HEK293T (cell line): ENCODE data around the gene APOBEC3F.

Experiments
- CTCF ChIA-PET: fragments of 350-600 bp; formaldehyde crosslinking; extraction: SDS; loops from one replicate; lab custom pipeline; 2021; ENCODE audit warnings: antibody characterized with exemption, inconsistent platforms; lab: Yijun Ruan, JAX
- POLR2A ChIA-PET: fragments of 350-600 bp; formaldehyde crosslinking; extraction: SDS; loops from one replicate; lab custom pipeline; 2020; ENCODE audit warnings: antibody characterized with exemption, inconsistent platforms; lab: Yijun Ruan, JAX
- DNase-seq: peaks from one replicate; pipeline ENCODE4 v3.0.0; 2012; ENCODE audit warnings: mixed read lengths; ENCODE audit errors: extremely low spot score
- ARNT ChIP-seq: fragments of 450-650 bp; IDR thresholded peaks from 2 replicates; pipeline ENCODE4 v1.6.1; 2017; ENCODE audit warnings: mild to moderate bottlenecking
- BHLHE40 ChIP-seq: fragments of 450-650 bp; IDR thresholded peaks from 2 replicates; pipeline ENCODE4 v1.6.1; 2016; ENCODE audit warnings: mild to moderate bottlenecking, moderate library complexity, borderline replicate concordance
- CTBP1 ChIP-seq: fragments of 450-650 bp; IDR thresholded peaks from 2 replicates; pipeline ENCODE4 v1.6.1; 2016; ENCODE audit warnings: borderline replicate concordance
- ELF4 ChIP-seq: fragments of 450-650 bp; IDR thresholded peaks from 2 replicates; pipeline ENCODE4 v1.6.1; 2017; ENCODE audit warnings: antibody characterized with exemption
- FOXA1 ChIP-seq: fragments of 450-650 bp; IDR thresholded peaks from 2 replicates; pipeline ENCODE4 v1.6.1; 2016; ENCODE audit warnings: mild to moderate bottlenecking
- FOXK2 ChIP-seq: fragments of 450-650 bp; IDR thresholded peaks from 2 replicates; pipeline ENCODE4 v1.6.1; 2016; ENCODE audit warnings: mild to moderate bottlenecking
- FOXM1 ChIP-seq: fragments of 450-650 bp; IDR thresholded peaks from 2 replicates; pipeline ENCODE4 v1.6.1; 2017; ENCODE audit warnings: mild to moderate bottlenecking, borderline replicate concordance
- HDGF ChIP-seq: fragments of 450-650 bp; IDR thresholded peaks from 2 replicates; pipeline ENCODE4 v1.6.1; 2017; ENCODE audit warnings: antibody characterized with exemption, borderline replicate concordance
- L3MBTL2 ChIP-seq: fragments of 450-650 bp; conservative IDR thresholded peaks from 2 replicates; pipeline ENCODE4 v1.6.1; 2016; ENCODE audit warnings: mild to moderate bottlenecking
- LEF1 ChIP-seq: fragments of 450-650 bp; IDR thresholded peaks from 2 replicates; pipeline ENCODE4 v1.6.1; 2017; ENCODE audit warnings: mild to moderate bottlenecking, borderline replicate concordance
- NFRKB ChIP-seq: fragments of 450-650 bp; IDR thresholded peaks from 2 replicates; pipeline ENCODE4 v1.6.1; 2016; ENCODE audit warnings: mild to moderate bottlenecking, moderate library complexity
- SP1 ChIP-seq: fragments of 450-650 bp; IDR thresholded peaks from 2 replicates; pipeline ENCODE4 v1.6.1; 2017
- SUZ12 ChIP-seq: fragments of 450-650 bp; IDR thresholded peaks from 2 replicates; pipeline ENCODE4 v1.6.1; 2016; ENCODE audit warnings: mild to moderate bottlenecking
- TARDBP ChIP-seq: fragments of 450-650 bp; IDR thresholded peaks from 2 replicates; pipeline ENCODE4 v1.6.1; 2016
- ZNF384 ChIP-seq: fragments of 450-650 bp; IDR thresholded peaks from 2 replicates; pipeline ENCODE4 v1.6.1; 2016
- TF ChIP-seq, protein P1 (sequence below): fragments of 450-650 bp; IDR thresholded peaks from 2 replicates; pipeline ENCODE4 v1.6.1; 2016

The APOBEC3F gene

DNA sequence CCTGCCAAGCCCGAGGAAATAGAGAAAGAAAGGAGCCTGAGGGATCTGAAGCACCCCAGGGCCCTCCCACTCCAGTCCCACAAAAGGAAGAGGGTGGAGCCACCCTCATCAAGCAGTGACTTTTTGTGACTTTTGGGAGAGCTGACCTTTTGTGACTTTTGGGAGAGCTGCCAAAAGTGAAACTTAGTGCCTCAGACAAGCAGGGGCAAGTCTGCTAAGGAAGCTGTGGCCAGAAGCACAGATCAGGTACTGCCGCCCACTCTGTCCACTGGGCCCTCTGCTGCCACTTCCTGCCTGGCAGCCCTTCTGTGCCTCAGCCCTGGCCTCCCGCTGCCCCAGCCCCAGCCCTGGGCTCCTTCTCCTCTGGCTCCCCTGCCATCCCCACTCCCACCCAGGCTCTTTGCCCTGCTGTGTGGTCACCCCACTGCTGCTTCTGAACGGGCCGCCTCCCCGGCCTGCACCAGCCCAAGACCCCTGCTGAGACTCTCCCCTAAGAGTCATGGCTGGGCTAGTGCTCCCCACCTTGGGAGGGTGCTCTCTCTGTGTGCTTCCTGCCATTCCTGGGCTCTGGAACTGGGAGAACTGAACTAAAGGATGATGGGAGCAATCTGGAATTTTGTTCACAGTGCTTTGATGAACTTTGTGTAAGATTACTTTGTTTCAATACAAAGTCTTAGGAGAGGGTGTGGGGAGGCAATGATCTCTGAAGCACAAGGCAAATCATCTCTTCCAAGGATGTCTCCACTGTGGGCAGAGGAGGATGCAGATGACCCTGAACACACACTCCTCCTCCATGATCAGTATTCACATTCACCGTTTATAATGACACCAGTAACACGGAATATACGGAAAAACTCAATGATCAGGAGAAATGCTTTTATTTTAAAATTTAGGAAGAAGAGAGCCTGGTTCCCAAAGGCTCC, 56.7 kb downstream of the APOBEC3F start, which contains the start of gene APOBEC3H:
Gene APOBEC3H, plus strand, starts transcription at position 147 of the 923 bp plus-strand sequence. CDS start 3,035 bp downstream, outside the sequence.
- POLR2A ChIA-PET, result no interaction called here
- no peak for DNase-seq
- CTCF ChIA-PET, result no interaction called here
- TF ChIP-seq FOXA1 (no peak), FOXM1 (no peak), NFRKB (no peak), ZNF384 (no peak), CTBP1 (no peak), SP1 (no peak), FOXK2 (no peak), ELF4 (no peak), L3MBTL2 (no peak), TARDBP (no peak)
- TF ChIP-seq, protein P1, sequence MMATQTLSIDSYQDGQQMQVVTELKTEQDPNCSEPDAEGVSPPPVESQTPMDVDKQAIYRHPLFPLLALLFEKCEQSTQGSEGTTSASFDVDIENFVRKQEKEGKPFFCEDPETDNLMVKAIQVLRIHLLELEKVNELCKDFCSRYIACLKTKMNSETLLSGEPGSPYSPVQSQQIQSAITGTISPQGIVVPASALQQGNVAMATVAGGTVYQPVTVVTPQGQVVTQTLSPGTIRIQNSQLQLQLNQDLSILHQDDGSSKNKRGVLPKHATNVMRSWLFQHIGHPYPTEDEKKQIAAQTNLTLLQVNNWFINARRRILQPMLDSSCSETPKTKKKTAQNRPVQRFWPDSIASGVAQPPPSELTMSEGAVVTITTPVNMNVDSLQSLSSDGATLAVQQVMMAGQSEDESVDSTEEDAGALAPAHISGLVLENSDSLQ, result no peak

DNA sequence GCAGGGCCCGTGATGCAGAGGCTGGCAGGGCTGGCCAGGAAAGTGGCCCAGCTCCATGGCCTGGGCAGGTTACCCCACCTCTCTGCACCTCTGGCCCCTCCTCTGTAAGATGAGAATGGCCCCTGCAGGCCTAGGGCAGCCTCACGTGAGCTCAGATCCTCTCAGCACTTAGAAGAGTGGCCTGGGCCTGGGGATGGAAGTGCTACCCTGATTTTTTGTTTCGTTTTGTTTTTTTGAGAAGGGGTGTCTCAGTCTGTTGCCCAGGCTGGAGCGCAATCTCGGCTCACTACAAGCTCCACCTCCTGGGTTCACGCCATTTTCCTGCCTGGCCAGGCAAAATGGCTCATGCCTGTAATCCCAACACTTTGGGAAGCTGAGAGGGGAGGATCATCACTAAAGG, 57.4 kb downstream of the APOBEC3F start:
- ChIA-PET CTCF (interaction anchor here (1.1 kb wide), 1 partner anchor 23 kb away, joined by 5 read pairs; no protein-coding TSS in a partner anchor), POLR2A (interaction anchor here (1.5 kb wide), 1 partner anchor 13 kb away, joined by 3 read pairs; no protein-coding TSS in a partner anchor)
- no peak for TF ChIP-seq LEF1
- no peak for TF ChIP-seq FOXA1
- no peak for TF ChIP-seq ARNT
- no peak for TF ChIP-seq BHLHE40
- TF ChIP-seq L3MBTL2, result no peak
- TF ChIP-seq HDGF, result no peak
- no peak for TF ChIP-seq ELF4
- TF ChIP-seq, protein P1, result no peak
- TF ChIP-seq ZNF384, result no peak
- TF ChIP-seq CTBP1, result no peak
- TF ChIP-seq NFRKB, result no peak
- no peak for TF ChIP-seq SUZ12
- no peak for TF ChIP-seq FOXM1
- TF ChIP-seq SP1, result no peak
- TF ChIP-seq TARDBP, result no peak
- no peak for TF ChIP-seq FOXK2
- peak; percentile 9 for DNase-seq

DNA sequence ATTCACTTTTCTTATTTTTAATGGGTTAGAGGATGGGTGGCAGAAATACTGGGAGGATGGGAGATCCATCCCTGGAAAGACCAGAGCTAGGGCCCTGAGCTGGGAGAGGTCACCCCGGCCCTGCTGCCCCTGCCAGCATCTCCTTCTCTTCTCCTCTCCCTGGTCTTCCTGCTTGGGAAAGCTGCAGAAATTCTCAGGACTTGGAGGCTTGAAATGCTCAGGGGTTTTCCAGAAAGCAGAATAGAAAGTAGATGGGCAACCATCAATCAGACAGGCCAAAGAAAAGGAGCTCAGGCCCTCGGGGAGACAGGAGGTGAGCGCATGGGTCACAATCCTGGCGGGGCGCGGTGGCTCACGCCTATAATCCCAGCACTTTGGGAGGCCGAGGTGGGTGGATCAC, 57.9 kb downstream of the APOBEC3F start:
- ChIA-PET POLR2A (interaction anchor here (1.5 kb wide), 1 partner anchor 12 kb away, joined by 3 read pairs; no protein-coding TSS in a partner anchor), CTCF (interaction anchor here (1.1 kb wide), 1 partner anchor 23 kb away, joined by 5 read pairs; no protein-coding TSS in a partner anchor)
- no peak for TF ChIP-seq TARDBP
- TF ChIP-seq HDGF, result no peak
- no peak for TF ChIP-seq CTBP1
- DNase-seq, result no peak

DNA sequence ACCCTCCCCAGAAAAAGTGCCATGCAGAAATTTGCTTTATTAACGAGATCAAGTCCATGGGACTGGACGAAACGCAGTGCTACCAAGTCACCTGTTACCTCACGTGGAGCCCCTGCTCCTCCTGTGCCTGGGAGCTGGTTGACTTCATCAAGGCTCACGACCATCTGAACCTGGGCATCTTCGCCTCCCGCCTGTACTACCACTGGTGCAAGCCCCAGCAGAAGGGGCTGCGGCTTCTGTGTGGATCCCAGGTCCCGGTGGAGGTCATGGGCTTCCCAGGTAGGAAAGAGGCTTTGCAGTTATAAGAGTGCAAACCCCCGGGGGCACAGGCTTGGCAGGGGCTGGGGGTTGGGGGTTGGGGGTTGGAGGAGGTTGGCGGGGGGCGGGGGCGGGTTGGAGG, 60.6 kb downstream of the APOBEC3F start:
- ChIA-PET POLR2A (no interaction called here), CTCF (no interaction called here)
- no peak for TF ChIP-seq FOXA1
- no peak for TF ChIP-seq ARNT
- TF ChIP-seq FOXK2, result no peak
- TF ChIP-seq L3MBTL2, result no peak
- TF ChIP-seq LEF1, result no peak
- no peak for TF ChIP-seq SP1
- no peak for TF ChIP-seq SUZ12
- DNase-seq, result peak; percentile 6

DNA sequence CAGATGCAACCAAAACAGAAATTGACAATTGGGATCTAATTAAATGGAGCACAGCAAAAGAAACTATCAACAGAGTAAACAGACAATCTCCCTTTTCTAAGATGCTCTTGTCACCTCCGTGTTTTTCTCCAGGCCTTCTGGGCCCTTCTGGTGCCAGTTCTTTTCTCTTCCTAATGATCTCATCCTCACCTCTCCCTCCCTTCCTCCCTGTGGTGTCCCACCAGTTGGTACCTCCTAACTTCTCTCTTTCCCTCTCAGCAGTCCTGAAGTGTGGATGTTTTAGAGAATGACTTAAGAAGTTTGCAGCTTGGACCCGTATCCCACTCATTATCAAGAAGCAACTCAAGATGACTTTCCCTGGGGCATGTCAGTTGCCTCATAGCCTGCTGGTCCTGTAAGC, 62.8 kb downstream of the APOBEC3F start:
- POLR2A ChIA-PET, result interaction anchor here (1.2 kb wide), 1 partner anchor 14 kb away, joined by 3 read pairs; no protein-coding TSS in a partner anchor
- CTCF ChIA-PET, result no interaction called here
- no peak for TF ChIP-seq FOXK2
- no peak for TF ChIP-seq BHLHE40
- no peak for TF ChIP-seq ZNF384
- TF ChIP-seq, protein P1, result no peak
- no peak for DNase-seq
